Fibroblast of lung (primary cell): ENCODE data around the gene EMX2.
A peak's percentile ranks its signal among the peaks of the same experiment; 100 is the strongest.

Experiments
- CTCF ChIP-seq, 2 donors: IDR thresholded peaks in 1 of 2; conservative IDR thresholded peaks in 1 of 2; 1 replicate in 1 of 2; 2 replicates in 1 of 2; pipeline ENCODE4 v1.5.1; 2011 to 2012; ENCODE audit warnings: low read length in 2 of 2, control low read depth in 1 of 2, inconsistent platforms in 1 of 2, low read depth in 1 of 2, mild to moderate bottlenecking in 1 of 2
- EZH2 ChIP-seq: IDR thresholded peaks from 2 replicates; pipeline ENCODE4 v1.5.1; 2012; ENCODE audit warnings: low read length, control low read depth, mild to moderate bottlenecking; ENCODE audit errors: missing control alignments

GRCh38 chr10:117543225-117544003 is 868 bp downstream of the EMX2 start:
- TF ChIP-seq CTCF (conservative IDR thresholded peaks at IDR 0.05 in 1 of 2, IDR thresholded peaks at IDR 0.05 in 1 of 2; ENCODE audit: low read depth in 1 of 2, low read length in 2 of 2): peak in 1 of 2 donors; percentile 4
- peak; percentile 96 for TF ChIP-seq EZH2
